HG03469 (cell line): ENCODE results near the gene ADGRE3.
A peak's percentile ranks its signal among the peaks of the same experiment; 100 is the strongest.

ENCODE experiments used
- ATAC-seq: cut with Tn5 transposase; IDR thresholded peaks from one replicate; pipeline ENCODE4 v1.9.1; 2021; ENCODE audit warnings: mild to moderate bottlenecking, moderate library complexity, moderate number of reproducible peaks; ENCODE audit not compliant: unreplicated experiment

Gene ADGRE3

GRCh38 chr19:14674764-14675163 lies at the start of gene ADGRE3:
ADGRE3 (minus strand) TSS chr19:14674844; CDS start chr19:14674770, 74 bp downstream.
- no peak for ATAC-seq

- ATAC-seq = no peak
Observed at GRCh38 chr19:14722127-14722526, 47.5 kb upstream of the ADGRE3 start.

GRCh38 chr19:14719162-14719561 lies 44.5 kb upstream of the ADGRE3 start:
- no peak for ATAC-seq

GRCh38 chr19:14718522-14719116 lies 44.0 kb upstream of the ADGRE3 start:
- no peak for ATAC-seq

- ATAC-seq = no peak
Observed at GRCh38 chr19:14715841-14716240, 41.2 kb upstream of the ADGRE3 start.

GRCh38 chr19:14704450-14704849 lies 29.8 kb upstream of the ADGRE3 start:
- no peak for ATAC-seq

GRCh38 chr19:14703833-14704232 lies 29.2 kb upstream of the ADGRE3 start:
- ATAC-seq = no peak

- ATAC-seq = no peak
Observed at GRCh38 chr19:14700711-14701375, 26.2 kb upstream of the ADGRE3 start.

GRCh38 chr19:14699641-14700040 lies 25.0 kb upstream of the ADGRE3 start:
- ATAC-seq = no peak

- no peak for ATAC-seq
Observed at GRCh38 chr19:14695471-14695870, 20.8 kb upstream of the ADGRE3 start.

- no peak for ATAC-seq
Observed at GRCh38 chr19:14694641-14695266, 20.1 kb upstream of the ADGRE3 start.

- ATAC-seq = peak; percentile 85
Observed at GRCh38 chr19:14689598-14690503, 15.2 kb upstream of the ADGRE3 start, which contains the start of gene ZNF333. ZNF333 (plus strand) TSS chr19:14690048; CDS start chr19:14693492, 3,444 bp downstream.

GRCh38 chr19:14686411-14686810 lies 11.8 kb upstream of the ADGRE3 start:
- no peak for ATAC-seq

- ATAC-seq = no peak
Observed at GRCh38 chr19:14683439-14683838, 8.8 kb upstream of the ADGRE3 start.

GRCh38 chr19:14682084-14682483 lies 7.4 kb upstream of the ADGRE3 start:
- ATAC-seq = no peak

- ATAC-seq = no peak
Observed at GRCh38 chr19:14678199-14678598, 3.6 kb upstream of the ADGRE3 start.

GRCh38 chr19:14677464-14677863 lies 2.8 kb upstream of the ADGRE3 start:
- no peak for ATAC-seq

GRCh38 chr19:14676762-14677161 lies 2.1 kb upstream of the ADGRE3 start:
- ATAC-seq = no peak

- no peak for ATAC-seq
Observed at GRCh38 chr19:14673088-14673487, 1.6 kb downstream of the ADGRE3 start.

- no peak for ATAC-seq
Observed at GRCh38 chr19:14672188-14672872, 2.3 kb downstream of the ADGRE3 start.

GRCh38 chr19:14670408-14670807 lies 4.2 kb downstream of the ADGRE3 start:
- ATAC-seq = no peak
